ENCODE measurements around the gene FSCB.

DNA sequence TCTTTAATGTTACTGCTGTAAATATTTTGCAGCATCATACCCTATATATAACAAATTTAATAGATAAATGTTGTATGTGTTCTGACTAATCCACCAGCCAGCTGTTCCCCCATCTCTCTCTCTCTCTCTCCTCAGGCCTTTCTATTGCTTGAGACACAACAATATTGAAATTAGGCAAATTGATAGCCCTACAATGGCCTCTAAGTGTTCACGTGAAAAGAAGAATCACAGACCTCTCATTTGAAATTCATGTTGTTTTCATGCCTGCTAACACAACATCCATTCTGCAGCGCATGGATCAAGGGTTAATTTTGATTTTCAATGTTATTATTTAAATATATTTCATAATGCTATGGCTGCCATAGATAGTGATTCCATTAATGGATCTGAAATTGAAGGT, 1.8 kb upstream of the FSCB start:
- TF ChIP-seq, protein P1, sequence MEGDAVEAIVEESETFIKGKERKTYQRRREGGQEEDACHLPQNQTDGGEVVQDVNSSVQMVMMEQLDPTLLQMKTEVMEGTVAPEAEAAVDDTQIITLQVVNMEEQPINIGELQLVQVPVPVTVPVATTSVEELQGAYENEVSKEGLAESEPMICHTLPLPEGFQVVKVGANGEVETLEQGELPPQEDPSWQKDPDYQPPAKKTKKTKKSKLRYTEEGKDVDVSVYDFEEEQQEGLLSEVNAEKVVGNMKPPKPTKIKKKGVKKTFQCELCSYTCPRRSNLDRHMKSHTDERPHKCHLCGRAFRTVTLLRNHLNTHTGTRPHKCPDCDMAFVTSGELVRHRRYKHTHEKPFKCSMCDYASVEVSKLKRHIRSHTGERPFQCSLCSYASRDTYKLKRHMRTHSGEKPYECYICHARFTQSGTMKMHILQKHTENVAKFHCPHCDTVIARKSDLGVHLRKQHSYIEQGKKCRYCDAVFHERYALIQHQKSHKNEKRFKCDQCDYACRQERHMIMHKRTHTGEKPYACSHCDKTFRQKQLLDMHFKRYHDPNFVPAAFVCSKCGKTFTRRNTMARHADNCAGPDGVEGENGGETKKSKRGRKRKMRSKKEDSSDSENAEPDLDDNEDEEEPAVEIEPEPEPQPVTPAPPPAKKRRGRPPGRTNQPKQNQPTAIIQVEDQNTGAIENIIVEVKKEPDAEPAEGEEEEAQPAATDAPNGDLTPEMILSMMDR (IDR thresholded peaks at IDR 0.05), result no peak
- TF ChIP-seq POLR2AphosphoS5 (IDR thresholded peaks at IDR 0.05), result no peak
